LoVo (cell line): ENCODE data around the gene TSPAN16.
A peak's percentile ranks its signal among the peaks of the same experiment; 100 is the strongest.
"Not testable (repeated sequence)": the region's sequence is repeated elsewhere in the genome, so short reads cannot be mapped to it uniquely, and the experiment has no call there.

Source experiments
- DNase-seq: peaks from one replicate; pipeline ENCODE4 v3.0.0-alpha.2; 2016; ENCODE audit warnings: low spot score

Gene TSPAN16

DNA sequence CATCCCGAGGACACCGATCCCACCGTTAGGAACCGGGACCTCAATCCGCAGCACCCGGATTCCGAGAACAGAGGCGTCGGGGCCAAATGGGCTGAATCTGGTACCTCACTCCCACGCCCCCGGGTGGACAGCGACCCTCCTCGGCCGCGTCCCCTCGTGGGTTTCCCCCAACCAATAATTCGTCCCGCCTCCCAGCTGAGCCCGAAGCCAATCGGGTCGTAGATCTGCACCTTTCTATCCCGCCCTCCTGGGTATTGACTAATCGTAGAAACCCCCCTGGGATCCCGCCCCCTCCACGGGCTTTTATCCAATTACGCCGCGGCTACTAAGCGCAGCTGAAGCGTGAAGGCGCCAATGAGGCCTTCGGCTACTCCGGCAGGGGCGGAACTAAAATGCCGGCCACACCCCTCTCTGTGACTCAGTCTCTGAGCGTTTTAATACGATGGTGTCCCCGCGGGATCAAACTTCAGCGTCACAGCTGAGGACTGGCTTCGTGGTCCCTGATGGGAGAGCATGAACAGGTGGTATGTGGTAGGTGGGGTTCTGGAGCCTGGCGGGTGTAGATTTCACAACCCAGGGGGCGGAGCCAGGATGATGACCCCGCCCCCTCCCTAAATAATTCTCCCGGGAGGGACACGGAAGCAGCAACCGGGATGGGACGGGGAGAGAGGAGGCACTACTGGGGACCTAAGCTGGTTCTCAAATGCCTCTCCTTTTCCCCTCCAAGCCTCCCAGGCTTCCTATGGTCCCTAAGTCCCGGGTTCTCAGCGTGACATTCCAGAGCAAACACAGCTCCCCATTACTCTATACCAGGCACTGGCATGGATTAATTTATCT is 50.4 kb downstream of the TSPAN16 start, which contains the start of the genes CCDC159 and TMEM205:
Gene CCDC159, plus strand, starts transcription at position 416 of the 837 bp plus-strand sequence. Its CDS starts 88 bp downstream, at position 504.
Gene TMEM205, minus strand, starts transcription at position 165 of the 837 bp plus-strand sequence. CDS start 649 bp downstream, outside the sequence.
- peak; percentile 99 for DNase-seq

GRCh38 chr19:11347546-11348039 is 51.6 kb downstream of the TSPAN16 start:
- DNase-seq: no peak

DNA sequence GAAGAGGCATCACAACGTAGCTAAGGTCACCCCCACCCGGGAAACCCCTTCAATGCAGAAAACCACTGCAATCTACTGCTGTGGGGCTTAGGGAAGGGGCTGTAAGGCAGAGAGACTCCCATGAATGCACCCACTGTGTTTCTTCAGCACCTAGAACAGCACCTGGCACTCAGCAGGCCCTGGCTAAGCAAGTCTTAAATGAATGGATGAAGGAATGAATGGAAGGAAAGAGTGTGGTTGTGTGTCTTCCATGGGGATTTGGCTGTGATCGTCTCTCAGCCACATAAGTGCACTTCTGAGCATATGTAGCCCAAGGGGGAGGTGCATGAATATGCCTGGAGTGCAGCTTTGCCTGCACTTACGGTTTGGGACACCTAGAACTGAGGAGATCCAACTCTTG is 53.2 kb downstream of the TSPAN16 start:
- no peak for DNase-seq

DNA sequence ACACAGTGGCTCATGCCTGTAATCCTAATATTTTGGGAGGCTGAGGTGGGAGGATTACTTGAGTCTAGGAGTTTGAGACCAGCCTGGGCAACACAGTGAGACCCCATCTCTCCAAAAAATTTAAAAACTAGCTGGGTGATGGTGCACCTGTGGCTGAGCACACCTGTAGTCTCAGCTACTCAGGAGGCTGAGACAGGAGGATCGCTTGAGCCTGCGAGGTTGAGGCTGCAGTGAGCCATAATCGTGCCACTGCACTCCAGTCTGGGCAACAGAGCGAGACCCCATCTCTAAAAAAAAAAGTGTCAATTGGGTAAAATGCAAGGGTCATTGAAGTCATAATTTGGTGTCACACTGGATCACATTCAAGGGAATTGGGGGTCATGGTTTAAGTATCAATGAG is 58.1 kb downstream of the TSPAN16 start:
- DNase-seq: not testable (repeated sequence)

GRCh38 chr19:11355160-11356073 is 59.5 kb downstream of the TSPAN16 start, which contains the start of gene PLPPR2:
TSS of gene PLPPR2 (plus strand) at chr19:11355432. CDS start at chr19:11357674, 2,242 bp downstream.
- peak; percentile 87 for DNase-seq

DNA sequence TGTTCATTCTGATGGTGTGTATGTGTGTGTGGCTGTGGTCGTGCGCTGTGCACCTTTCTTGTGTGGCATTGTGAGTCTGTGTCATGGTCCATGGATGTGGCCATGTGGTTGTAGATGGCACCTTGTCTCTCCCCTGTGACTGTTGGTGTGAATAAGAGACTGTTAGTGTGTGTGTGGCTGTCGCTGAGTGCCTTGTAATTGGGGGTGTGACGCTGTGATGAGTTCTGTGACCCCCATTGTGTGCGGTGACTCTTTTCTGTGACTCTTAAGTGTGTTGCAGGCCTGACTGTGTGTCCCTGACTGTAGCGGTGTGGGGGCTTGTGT is 60.1 kb downstream of the TSPAN16 start:
- no peak for DNase-seq

DNA sequence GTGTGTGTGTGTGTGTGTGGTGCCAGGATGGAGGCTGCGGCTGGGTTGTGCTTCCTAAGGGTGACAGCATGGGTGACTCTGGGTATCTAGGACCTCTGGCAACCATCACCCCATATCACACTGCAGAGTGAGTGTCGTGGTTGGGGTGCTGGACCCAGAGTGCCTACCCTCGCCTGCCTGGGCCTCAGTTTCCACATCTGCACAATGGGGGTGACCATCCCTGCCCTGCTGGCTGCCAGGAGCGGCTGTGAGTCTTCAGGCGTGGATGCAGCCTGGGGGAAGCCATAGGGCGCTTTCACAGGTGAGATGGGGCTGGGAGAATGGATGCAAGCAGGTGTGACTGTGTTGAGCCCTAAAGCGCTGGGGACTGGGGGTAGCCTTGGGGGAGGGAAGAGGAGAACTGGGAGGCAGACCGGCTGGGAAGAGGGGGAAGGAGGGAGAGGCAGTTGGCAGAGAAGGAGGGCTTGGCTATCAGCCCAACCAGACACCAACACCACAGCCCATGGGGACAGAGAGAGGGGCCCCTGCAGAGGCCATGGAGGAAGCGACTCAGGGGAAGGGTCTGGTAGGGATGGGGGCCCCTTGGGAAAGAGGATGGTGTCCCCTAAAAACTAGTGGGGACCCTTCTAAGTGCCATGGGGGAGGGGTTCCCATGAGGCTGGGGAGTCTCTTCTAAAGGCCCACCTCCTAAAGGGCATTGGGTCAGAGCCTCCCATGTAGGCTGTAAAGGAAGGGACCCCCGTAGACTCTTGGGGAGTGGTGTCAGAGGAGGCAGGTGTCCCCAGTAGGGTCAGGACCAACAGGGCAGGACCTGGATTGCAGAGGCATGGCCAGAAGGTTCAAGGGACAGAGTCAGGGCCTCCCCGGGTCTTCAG is 61.0 kb downstream of the TSPAN16 start:
- no peak for DNase-seq

DNA sequence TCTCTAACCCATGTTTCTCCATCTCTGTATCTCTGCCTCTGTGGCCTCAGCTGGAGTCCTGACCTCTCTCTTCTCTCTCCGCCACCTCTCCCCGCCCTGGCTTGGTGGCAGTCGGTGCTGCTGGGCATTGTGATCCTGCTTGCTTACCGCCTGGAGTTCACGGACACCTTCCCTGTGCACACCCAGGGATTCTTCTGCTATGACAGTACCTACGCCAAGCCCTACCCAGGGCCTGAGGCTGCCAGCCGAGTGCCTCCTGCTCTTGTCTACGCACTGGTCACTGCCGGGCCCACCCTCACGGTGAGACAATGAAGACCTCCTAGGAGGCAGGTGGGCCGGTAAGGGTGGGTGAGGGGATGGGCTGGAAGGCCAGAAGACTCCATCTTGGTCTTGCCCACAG is 63.5 kb downstream of the TSPAN16 start:
- DNase-seq: no peak

DNA sequence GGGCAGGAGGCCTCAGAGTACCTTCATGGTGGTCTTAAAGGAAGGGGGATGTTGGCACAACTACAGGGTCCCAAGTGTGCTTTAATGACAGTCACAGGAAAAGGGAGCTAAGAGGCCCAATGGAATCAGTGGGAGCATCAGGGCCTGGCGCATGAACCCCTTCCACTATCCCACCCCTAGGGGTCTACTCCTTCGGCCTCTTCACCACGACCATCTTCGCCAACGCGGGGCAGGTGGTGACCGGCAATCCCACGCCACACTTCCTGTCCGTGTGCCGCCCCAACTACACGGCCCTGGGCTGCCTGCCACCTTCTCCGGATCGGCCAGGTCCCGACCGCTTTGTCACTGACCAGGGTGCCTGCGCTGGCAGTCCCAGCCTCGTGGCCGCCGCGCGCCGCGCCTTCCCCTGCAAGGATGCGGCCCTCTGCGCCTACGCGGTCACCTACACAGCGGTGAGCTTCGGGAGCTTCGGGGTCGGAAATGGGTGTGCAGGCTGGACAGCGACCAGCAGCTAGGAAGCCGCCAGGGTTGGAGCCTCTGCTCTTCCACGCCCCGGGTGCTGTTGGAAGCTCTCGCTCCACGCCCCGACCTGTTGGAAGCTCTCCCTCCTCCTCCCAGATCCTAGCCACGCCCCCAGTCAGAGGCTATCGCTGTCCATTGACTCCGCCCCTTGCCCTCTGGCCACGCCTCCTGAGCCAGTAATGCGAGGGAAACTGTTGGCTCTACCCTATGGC is 65.2 kb downstream of the TSPAN16 start:
- DNase-seq: no peak

GRCh38 chr19:11361771-11362731 is 66.1 kb downstream of the TSPAN16 start:
- DNase-seq: no peak

DNA sequence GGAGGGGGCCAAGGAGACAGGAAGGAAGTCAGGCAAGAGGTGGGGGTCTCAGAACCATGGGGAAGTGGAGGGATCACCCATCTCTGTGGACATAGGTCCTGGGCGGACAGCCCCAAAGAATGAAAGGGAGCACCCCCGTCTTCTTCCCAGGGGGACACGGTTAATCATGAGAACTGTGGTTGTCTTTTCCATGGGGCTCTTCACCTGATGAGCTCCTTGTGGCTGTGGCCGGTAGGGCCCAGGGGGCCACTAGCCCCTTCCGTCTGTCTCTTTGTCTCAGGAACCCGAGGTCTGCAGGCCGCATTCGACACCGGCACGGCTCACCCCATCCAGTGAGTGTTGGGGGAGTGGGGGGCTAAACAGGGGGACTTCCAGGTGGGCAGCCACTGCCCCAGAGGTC is 67.9 kb downstream of the TSPAN16 start:
- no peak for DNase-seq

DNA sequence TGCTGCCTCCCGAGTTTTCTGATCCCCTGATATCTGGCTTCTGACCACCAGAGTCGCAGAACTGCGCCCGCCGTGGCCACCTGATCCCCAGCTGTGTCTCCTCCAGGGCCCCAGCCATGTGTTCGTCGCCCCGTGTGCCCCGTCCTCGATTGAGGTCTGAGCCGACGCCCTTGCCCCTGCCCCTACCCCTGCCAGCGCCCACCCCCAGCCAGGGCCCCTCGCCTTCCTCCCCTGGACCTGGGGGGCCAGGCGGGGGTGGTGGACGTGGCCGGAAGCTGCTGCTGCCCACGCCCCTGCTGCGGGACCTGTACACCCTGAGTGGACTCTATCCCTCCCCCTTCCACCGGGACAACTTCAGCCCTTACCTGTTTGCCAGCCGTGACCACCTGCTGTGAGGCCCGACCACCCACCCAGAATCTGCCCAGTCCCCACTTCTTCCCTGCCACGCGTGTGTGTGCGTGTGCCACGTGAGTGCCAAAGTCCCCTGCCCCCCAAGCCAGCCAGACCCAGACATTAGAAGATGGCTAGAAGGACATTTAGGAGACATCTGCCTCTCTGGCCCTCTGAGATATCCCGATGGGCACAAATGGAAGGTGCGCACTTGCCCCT is 68.4 kb downstream of the TSPAN16 start:
- no peak for DNase-seq

DNA sequence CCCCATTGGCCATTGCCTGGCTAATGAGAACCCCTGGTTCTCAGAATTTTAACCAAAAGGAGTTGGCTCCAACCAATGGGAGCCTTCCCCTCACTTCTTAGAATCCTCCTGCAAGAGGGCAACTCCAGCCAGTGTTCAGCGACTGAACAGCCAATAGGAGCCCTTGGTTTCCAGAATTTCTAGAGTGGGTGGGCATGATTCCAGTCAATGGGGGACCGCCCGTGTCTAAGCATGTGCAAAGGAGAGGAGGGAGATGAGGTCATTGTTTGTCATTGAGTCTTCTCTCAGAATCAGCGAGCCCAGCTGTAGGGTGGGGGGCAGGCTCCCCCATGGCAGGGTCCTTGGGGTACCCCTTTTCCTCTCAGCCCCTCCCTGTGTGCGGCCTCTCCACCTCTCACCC is 69.0 kb downstream of the TSPAN16 start:
- DNase-seq: no peak
